HG02571 (cell line): ENCODE data around the gene PIK3C2A.

Source experiments
- ATAC-seq: cut with Tn5 transposase; IDR thresholded peaks from one replicate; pipeline ENCODE4 v1.9.1; 2021; ENCODE audit warnings: mild to moderate bottlenecking, moderate library complexity; ENCODE audit not compliant: unreplicated experiment

The PIK3C2A gene

GRCh38 chr11:17161515-17161914 is 46.3 kb downstream of the PIK3C2A start:
- no peak for ATAC-seq

DNA sequence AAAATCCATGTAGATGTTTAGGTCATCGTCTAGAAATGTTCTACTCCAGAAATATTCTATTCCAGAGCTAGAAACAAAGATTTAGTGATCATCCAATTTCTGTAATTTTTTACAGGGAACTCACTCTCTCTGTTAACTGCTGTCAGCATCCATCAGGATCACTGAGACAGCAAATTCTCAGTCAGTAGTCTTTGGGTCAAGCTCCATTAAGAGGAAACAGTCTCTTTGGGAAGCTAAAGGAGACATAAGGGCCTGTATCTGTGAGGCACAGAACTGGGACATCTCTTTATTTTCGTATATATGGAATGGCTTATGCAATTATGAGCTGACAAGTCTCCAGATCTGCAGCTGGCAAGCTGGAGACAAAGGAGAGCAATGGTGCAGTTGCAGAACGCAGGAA is 48.3 kb downstream of the PIK3C2A start:
- ATAC-seq, result no peak
